ENCODE data around the gene PKLR. TPM values are rescaled to one million over a fixed set of nuclear protein-coding genes. Genes with fewer than 3 reads are reported as not detected.

PKLR gene
- total RNA-seq, 1 donor from 2014 or later = not detected

- no peak for DNase-seq (ENCODE audit: low spot score)
- intact Hi-C loops (cut with DNase I) = no loop called here
Measured at GRCh38 chr1:155268630-155269029, 32.6 kb downstream of the PKLR start.

GRCh38 chr1:155267373-155267772, 33.9 kb downstream of the PKLR start:
- intact Hi-C loops (cut with DNase I) = no loop called here
- DNase-seq (ENCODE audit: low spot score) = no peak

- DNase-seq (ENCODE audit: low spot score) = no peak
- intact Hi-C loops (cut with DNase I) = no loop called here
Measured at GRCh38 chr1:155266553-155266952, 34.7 kb downstream of the PKLR start.

- intact Hi-C loops (cut with DNase I) = no loop called here
Measured at GRCh38 chr1:155263067-155263466, 38.2 kb downstream of the PKLR start.

GRCh38 chr1:155261852-155262673, 39.2 kb downstream of the PKLR start, which contains the start of gene SCAMP3:
Gene SCAMP3 (minus strand): TSS chr1:155262360. CDS start chr1:155262151, 209 bp downstream.
- intact Hi-C loops (cut with DNase I) = no loop called here
- DNase-seq (ENCODE audit: low spot score) = peak; percentile 96

More at GRCh38 chr1:155263067-155263466, 38.2 kb downstream of the PKLR start:
- DNase-seq (ENCODE audit: low spot score) = no peak

GRCh38 chr1:155261493-155261851, 39.8 kb downstream of the PKLR start:
- DNase-seq (ENCODE audit: low spot score) = no peak
- intact Hi-C loops (cut with DNase I) = no loop called here

- intact Hi-C loops (cut with DNase I) = no loop called here
- no peak for DNase-seq (ENCODE audit: low spot score)
Measured at GRCh38 chr1:155260276-155260675, 41.0 kb downstream of the PKLR start.

GRCh38 chr1:155256058-155256852, 45.0 kb downstream of the PKLR start:
- intact Hi-C loops (cut with DNase I) = no loop called here
- no peak for DNase-seq (ENCODE audit: low spot score)

- DNase-seq (ENCODE audit: low spot score) = peak; percentile 95
- intact Hi-C loops (cut with DNase I) = loop anchor here (2.0 kb wide), 1 partner anchor 53 kb away; the partner anchor contains the start of gene FDPS
Measured at GRCh38 chr1:155255243-155256007, 45.8 kb downstream of the PKLR start, which contains the start of gene ENTREP3. Gene ENTREP3 (minus strand): TSS chr1:155255483. CDS start chr1:155254877, 606 bp downstream.

GRCh38 chr1:155254714-155255242, 46.5 kb downstream of the PKLR start:
- DNase-seq (ENCODE audit: low spot score) = no peak
- intact Hi-C loops (cut with DNase I) = loop anchor here (2.0 kb wide), 1 partner anchor 54 kb away; the partner anchor contains the start of gene FDPS

GRCh38 chr1:155254228-155254713, 47.0 kb downstream of the PKLR start:
- no peak for DNase-seq (ENCODE audit: low spot score)
- intact Hi-C loops (cut with DNase I) = loop anchor here (2.0 kb wide), 1 partner anchor 55 kb away; the partner anchor contains the start of gene FDPS

GRCh38 chr1:155253797-155254196, 47.4 kb downstream of the PKLR start:
- no peak for DNase-seq (ENCODE audit: low spot score)
- intact Hi-C loops (cut with DNase I) = loop anchor here (2.0 kb wide), 1 partner anchor 55 kb away; the partner anchor contains the start of gene FDPS

GRCh38 chr1:155253208-155253607, 48.0 kb downstream of the PKLR start:
- DNase-seq (ENCODE audit: low spot score) = no peak
- intact Hi-C loops (cut with DNase I) = no loop called here

GRCh38 chr1:155251566-155251965, 49.7 kb downstream of the PKLR start:
- no peak for DNase-seq (ENCODE audit: low spot score)
- intact Hi-C loops (cut with DNase I) = loop anchor here (2.0 kb wide), 2 partner anchors 71 to 341 kb away; no protein-coding TSS in a partner anchor

- intact Hi-C loops (cut with DNase I) = loop anchor here (2.0 kb wide), 2 partner anchors 72 to 342 kb away; no protein-coding TSS in a partner anchor
- peak; percentile 97 for DNase-seq (ENCODE audit: low spot score)
Measured at GRCh38 chr1:155250633-155251449, 50.4 kb downstream of the PKLR start.

- intact Hi-C loops (cut with DNase I) = loop anchor here (2.0 kb wide), 2 partner anchors 73 to 343 kb away; no protein-coding TSS in a partner anchor
- no peak for DNase-seq (ENCODE audit: low spot score)
Measured at GRCh38 chr1:155250246-155250632, 51.0 kb downstream of the PKLR start.

GRCh38 chr1:155247667-155248553, 53.3 kb downstream of the PKLR start:
- no peak for DNase-seq (ENCODE audit: low spot score)
- intact Hi-C loops (cut with DNase I) = no loop called here
